GM21423 (cell line): ENCODE results near the gene MIOX.

Source experiments
- ATAC-seq: cut with Tn5 transposase; IDR thresholded peaks from one replicate; pipeline ENCODE4 v1.9.1; 2021; ENCODE audit warnings: mild to moderate bottlenecking, moderate library complexity; ENCODE audit not compliant: unreplicated experiment

Gene MIOX

GRCh38 chr22:50488886-50489285 is 2.2 kb downstream of the MIOX start:
- no peak for ATAC-seq

GRCh38 chr22:50489363-50490243 is 2.9 kb downstream of the MIOX start:
- ATAC-seq: no peak

GRCh38 chr22:50490531-50491308 is 4.1 kb downstream of the MIOX start:
- no peak for ATAC-seq

- ATAC-seq: no peak
Measured at GRCh38 chr22:50497093-50497492, 10.4 kb downstream of the MIOX start.

DNA sequence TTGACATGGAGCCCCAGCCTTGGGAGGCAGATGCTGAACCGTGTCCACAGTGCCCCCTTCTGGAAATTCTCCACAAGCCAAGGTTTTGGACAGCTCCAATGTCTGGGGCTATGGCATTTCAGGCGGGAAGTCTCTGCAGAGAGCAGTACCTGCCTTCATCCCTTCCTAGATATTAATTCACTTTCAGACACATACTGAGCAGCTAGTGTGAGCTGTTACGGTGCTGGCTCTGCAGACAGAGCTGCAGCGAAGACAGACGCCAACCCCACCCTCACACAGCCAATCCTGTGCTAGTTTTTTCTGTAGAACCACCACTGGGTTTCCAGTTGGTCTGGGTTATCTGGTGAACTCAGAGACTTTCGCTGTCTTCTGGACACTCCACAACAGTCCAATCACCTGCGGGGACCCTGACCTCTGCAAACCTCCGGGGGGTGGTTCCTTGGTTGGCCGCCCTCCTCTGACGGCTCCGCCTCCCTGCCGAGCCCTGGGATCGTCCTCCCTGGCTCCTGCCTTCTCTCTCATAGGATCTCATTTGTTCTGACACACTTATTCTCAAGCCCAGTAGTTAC is 11.7 kb downstream of the MIOX start:
- ATAC-seq: no peak

- ATAC-seq: no peak
Measured at GRCh38 chr22:50500452-50500851, 13.8 kb downstream of the MIOX start.

- ATAC-seq: no peak
Measured at GRCh38 chr22:50502096-50502495, 15.4 kb downstream of the MIOX start.

GRCh38 chr22:50502628-50503474 is 16.2 kb downstream of the MIOX start:
- no peak for ATAC-seq

DNA sequence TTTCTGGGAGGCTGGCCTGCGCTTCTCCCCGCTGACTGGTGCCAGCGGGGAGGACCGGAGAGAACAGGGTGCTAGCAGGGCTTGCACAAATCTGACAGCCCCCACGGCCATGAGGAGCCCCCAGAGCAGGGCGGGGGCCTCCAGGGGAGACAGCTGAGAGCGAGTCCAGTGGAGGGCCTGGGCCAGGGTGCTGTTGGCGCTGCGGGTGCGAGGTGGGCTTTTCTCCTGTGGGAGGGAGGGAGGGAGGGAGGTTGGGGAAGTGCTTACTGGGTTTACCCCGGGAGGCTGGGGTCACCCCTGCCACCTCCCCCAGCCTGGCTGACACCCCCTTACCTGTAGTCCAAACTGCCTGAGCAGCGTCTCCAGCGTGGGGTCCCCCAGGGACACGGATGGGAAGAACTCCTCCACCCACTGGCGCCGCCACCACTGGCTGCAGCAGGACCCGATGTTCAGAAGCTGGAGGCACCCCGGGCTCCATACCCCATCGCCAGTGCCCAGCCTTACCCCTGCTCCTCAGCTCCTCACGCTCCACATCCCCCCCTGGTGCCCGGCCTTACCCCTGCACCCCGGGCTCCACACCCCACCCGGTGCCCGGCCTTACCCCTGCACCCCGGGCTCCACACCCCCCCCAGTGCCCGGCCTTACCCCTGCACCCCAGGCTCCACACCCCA is 17.0 kb downstream of the MIOX start:
- ATAC-seq: no peak

DNA sequence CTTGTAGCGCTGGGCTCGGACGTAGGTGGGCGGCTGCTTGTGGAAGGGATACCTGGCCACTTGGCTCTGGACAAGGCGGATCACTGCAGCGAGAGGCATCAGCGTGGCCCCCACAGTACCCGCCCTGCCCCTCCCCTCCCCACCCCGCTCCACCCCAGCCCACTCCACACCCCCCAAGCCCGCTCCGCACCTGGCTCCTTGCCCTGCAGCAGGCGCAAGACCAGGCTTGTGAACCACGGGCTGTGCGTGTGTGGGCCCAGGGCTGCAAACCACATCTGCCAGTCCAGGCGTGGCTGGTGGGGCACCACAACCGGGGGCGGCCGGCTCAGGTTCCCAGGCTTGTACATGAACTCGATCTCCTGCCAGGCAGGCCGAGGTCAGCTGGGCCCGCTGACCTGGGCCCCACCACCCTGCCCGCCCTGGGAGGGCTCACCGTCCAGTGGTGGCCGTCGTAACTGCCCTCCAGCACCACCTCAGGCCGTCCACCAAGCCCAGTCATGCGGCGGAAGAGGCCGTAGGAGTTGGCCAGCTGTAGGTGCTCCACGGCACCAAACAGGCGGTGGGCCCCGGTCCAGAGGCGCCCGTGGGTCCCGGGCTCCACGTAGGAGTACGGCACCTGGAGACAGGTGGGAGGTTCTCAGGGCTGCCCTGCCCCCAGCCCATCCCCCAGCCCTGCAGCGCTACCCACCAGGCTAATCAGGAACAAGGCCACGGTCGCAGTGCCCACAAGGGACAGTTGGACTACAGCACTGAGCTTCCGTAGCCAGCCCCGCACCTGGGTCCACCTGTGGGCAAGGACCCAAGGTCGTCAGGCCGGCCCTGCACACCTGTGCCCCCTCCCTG is 17.9 kb downstream of the MIOX start:
- ATAC-seq: no peak

- no peak for ATAC-seq
Measured at GRCh38 chr22:50505276-50505775, 18.7 kb downstream of the MIOX start.

DNA sequence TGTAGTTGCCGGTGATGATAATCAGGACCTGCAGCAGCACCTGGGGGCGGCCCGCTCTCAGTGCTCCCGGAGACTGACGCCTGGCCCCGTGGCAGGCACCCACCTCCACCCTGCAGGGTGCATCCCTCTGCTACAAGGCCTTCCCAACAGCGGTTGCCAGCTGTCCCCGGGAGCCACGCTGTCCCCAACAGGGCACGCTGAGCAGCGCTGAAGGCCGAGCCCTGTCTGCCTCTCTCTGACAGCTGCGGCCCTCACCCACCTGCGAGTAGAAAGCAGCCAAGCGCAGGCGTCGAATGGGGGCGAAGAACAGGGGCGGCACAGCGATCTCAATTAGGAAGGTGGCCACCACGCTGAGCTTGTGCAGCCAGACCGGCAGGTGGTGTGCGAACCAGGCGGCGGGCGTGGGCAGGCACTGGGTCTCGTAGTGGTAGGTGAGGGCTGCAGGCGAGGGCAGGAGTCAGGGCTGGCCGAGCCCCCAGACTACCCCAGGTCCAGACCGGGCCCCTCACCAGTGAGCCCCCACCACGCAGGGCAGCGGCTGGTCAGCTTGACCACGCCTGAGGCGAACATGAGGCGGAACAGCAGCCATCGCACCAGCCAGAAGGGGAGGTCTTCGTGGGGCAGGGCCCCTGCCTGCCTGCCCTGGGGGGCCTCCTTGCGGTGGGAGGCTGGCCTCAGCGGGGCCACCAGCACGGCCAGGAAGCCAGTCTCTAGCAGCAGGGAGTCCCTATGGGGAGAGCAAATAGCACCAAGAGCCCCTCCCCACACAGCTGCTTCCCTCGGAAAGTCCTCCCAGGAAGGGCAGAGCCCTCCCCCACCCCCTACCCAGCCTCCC is 19.3 kb downstream of the MIOX start:
- no peak for ATAC-seq

DNA sequence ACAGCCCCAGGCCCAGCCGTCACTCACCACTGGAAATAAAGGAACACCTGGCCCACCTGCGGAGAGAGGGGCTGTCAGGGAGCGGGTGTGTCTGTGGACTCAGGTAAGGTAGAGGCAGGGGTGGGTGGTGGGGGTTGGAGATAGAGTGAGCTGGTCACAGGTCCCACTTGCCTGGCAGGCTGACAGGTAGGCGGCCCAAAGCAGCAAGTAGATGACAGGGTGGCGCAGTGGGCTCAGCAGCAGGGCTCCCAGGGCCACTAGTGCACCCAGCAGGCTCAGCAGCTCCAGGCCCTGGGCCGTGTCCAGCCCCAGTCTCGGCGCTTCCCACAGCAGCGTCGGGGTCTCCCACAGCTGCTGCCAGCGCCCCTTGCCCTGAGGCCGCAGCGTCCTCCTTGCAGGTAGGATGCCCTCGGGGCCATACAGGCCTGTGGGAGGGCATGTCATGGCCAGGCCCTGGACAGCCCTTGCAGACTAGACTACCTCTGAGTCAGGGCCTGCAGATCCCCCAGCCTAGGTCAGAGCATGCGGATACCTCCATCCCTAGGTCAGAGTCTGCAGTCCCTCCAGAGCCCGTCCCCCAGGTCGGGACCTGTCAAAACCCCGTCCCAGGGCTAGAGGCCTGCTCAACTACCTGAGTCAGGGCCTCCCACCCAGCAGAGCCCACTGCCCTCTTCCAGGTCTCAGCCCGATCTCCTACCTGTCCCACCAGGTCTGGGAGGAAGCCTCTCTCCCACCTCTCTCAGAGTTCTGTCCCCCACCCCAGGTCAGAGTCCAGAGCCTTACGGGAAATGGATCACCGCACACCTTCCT is 20.2 kb downstream of the MIOX start:
- ATAC-seq: no peak

DNA sequence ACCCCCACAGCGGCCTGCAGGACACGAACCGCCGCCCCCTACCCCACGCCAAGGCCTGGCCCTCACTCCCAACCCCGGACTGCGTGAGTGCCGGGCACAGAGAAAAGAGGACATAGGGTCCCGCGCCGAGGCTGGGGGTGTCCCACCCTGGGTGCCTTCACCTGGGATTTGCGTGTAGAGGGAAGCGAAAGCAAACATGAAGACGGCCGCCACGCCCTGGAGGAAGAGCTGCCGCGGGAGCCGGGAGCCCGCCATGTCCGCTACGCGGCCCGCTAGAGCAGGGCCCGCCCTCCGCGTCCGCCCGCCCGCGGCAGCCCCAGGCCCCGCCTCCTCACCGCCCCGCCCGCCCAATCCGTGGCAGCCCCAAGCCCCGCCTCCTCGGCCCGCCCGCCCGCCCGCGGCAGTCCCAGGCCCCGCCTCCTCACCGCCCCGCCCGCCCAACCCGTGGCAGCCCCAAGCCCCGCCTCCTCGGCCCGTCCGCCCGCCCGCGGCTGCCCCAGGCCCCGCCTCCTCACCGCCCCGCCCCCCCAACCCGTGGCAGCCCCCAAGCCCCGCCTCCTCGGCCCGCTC is 20.8 kb downstream of the MIOX start, which contains the start of gene LMF2:
Gene LMF2, minus strand, starts transcription at position 282 of the 570 bp plus-strand sequence. Its CDS starts 27 bp downstream, at position 255.
- ATAC-seq: peak; percentile 60

GRCh38 chr22:50507991-50508884 is 21.6 kb downstream of the MIOX start, which contains the start of gene NCAPH2:
TSS of gene NCAPH2 (plus strand) at chr22:50508224. CDS start at chr22:50508338, 114 bp downstream.
- ATAC-seq: peak; percentile 63

- ATAC-seq: no peak
Measured at GRCh38 chr22:50508897-50509296, 22.2 kb downstream of the MIOX start.
